Heart right ventricle (tissue), 16 donors: ENCODE results near the gene SHROOM1. TPM values are rescaled to one million over a fixed set of nuclear protein-coding genes. Genes with fewer than 3 reads are reported as not detected.
"Not testable (repeated sequence)": the region's sequence is repeated elsewhere in the genome, so short reads cannot be mapped to it uniquely, and the experiment has no call there.

Experiments
- ATAC-seq, 8 donors: fragments of 200-7000 bp; cut with Tn5 transposase; one replicate each; pipeline ENCODE4 v1.9.1; 2020; ENCODE audit warnings: mild to moderate bottlenecking in 8 of 8, moderate library complexity in 8 of 8, moderate number of reproducible peaks in 1 of 8
- DNase-seq, 2 donors: peaks; one replicate each; pipeline ENCODE4 v3.0.0-alpha.2; 2020
- H3K27ac ChIP-seq, 10 donors: fragments of 200-600 bp; sonication (generic) in 2 of 10; one replicate each; pipeline versions ENCODE4 v1.5.0 to v1.8.0; 2020 to 2022; ENCODE audit warnings: mild to moderate bottlenecking in 3 of 10
- H3K27me3 ChIP-seq, 7 donors: fragments of 200-600 bp; one replicate each; pipeline ENCODE4 v1.8.0; 2021 to 2022; ENCODE audit warnings: mild to moderate bottlenecking in 2 of 7
- H3K36me3 ChIP-seq, 9 donors: fragments of 200-600 bp; sonication (generic) in 1 of 9; one replicate each; pipeline versions ENCODE4 v1.5.0 to v1.8.0; 2020 to 2022; ENCODE audit warnings: mild to moderate bottlenecking in 2 of 9
- H3K4me1 ChIP-seq, 9 donors: fragments of 200-600 bp; sonication (generic) in 1 of 9; one replicate each; pipeline versions ENCODE4 v1.5.0 to v1.8.0; 2020 to 2022; ENCODE audit warnings: mild to moderate bottlenecking in 4 of 9
- H3K4me3 ChIP-seq, 10 donors: fragments of 200-600 bp; sonication (generic) in 2 of 10; one replicate each; pipeline versions ENCODE4 v1.5.0 to v1.8.0; 2020 to 2022; ENCODE audit warnings: mild to moderate bottlenecking in 7 of 10, moderate library complexity in 2 of 10
- H3K9me3 ChIP-seq, 11 donors: fragments of 200-600 bp in 10 of 11; sonication (generic) in 2 of 11; one replicate each; pipeline versions ENCODE4 v1.5.0 to v1.8.0; 2013 to 2022; ENCODE audit warnings: mild to moderate bottlenecking in 2 of 11, control low read depth in 1 of 11, moderate library complexity in 1 of 11
- WGBS, 2 donors: extraction: QIAGEN DNeasy Blood & Tissue Kit; methylation state at CpG; one replicate each; pipeline ENCODE4 v1.1.7; 2013; ENCODE audit warnings: inconsistent platforms in 1 of 2; 5-methylcytosine and 5-hydroxymethylcytosine counted together
- intact Hi-C, 10 donors: fragments of 100-400 bp; cut with DNase I; formaldehyde crosslinking; loops; one replicate each; pipeline versions ENCODE4 v1.11.1 to v1.14.2; 2022
- polyA plus RNA-seq, 2 donors: library from polyadenylated mRNA; stranded (reverse); fragments of 200-250 nt; gene quantifications; one replicate each; pipeline ENCODE4 v1.2.3, GENCODE V29; 2013
- total RNA-seq, 10 donors: library from RNA; stranded (reverse); fragmentation: NEBNext Ultra II Directional in 3 of 10; extraction: Animal tissue kit (Norgen Biotek cat#: 25700) in 3 of 10; gene quantifications; one replicate each; pipeline versions ENCODE4 v1.2.1 to v1.2.4, GENCODE V29; 2021 to 2023
- TF ChIP-seq, protein P1 (sequence below), 9 donors: fragments of 200-600 bp; sonication (generic) in 2 of 9; IDR thresholded peaks; one replicate each; pipeline versions ENCODE4 v1.5.0 to v1.8.0; 2021 to 2022; ENCODE audit warnings: antibody characterized with exemption in 9 of 9, mild to moderate bottlenecking in 5 of 9, moderate library complexity in 1 of 9
- donor health status: Arrhythmogenic right ventricular cardiomyopathy.
- donor health status: ischemic (EF 13 %, LVEDD 7.1; RV severe dilation, severe dysfunction).
- donor health status: healthy with polysubstance abuse.
- donor health status: DM: no; HTN: yes; CAD: no.
- donor health status: DM: no; HTN: no; CAD: no.
- donor health status: ischemic (EF 25% LVEDD 6.9; RV normal size, moderate dysfunction).
- donor health status: ischemic (EF 25% LVEDD 5.7; RV mildly dilated, moderate dysfunction).
- donor health status: healthy.
- donor health status: DM: yes; HTN: yes; CAD: no.
- donor health status: Ischemic cardiomyopathy.
- donor health status: ischemic (EF 35%, LVEDD 5.7; RV mildly dilated, moderate dysfunction).
- donor health status: nonischemic (EF 11% LVEDD 7.7; RV severe dilation, severe dysfunction).
- donor health status: DM: yes; HTN: yes; CAD: no.
- donor health status: PGD.
- donor health status: ischemic (EF 29% LVEDD 5.4; RV normal size, mild dysfunction).
- donor health status: nonischemic (EF 23%, LVEDD 6.1; RV moderate dilation, normal function).

The SHROOM1 gene
- total and polyA plus RNA-seq, 12 donors: 3.2 to 10.8 (median 4.1) TPM

DNA sequence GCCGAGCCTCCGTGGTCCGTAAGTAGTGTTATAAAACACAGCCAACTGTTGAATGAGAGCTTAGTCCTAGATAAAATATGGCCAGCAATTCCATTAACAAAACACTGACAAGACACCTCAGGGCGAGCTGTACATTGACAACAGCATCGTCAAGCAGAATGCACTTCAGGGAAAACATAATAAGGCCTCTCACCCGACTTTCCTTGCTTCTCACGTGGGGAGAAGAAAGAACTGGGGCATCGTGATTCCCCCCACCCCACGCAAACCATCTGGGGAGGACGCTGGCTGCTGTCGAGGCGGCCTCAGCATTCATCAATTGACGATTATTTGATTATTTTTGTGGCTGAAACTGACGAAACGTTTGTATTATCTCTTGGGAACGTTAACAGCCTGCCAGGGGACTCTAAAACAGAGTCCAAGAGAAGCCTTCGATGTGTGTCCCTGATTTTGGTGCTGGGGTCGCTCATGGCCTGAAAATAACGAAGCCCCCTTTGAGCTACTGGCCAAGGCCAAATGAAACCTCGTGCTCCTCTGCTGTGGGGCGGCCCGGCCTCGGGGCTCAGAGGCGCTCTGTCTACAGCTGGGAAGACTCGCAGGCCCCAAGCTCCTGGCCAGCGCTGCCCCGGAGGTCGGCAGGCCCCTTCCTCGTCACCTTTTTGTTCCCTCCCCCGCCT, 35.4 kb upstream of the SHROOM1 start:
- intact Hi-C loops: loop anchor here in 8 of 10 donors (2.0 to 5.0 kb wide), 2 partner anchors 34 to 35 kb away; partner anchors contain the start of gene SHROOM1 (in 8 of the 8)
- DNase-seq: no peak
- Histone ChIP-seq H3K27me3 (no peaks in the 10 kb centered on the region), H3K27ac (peak overlapping the region; percentile 85 to 98 (median 96)), H3K4me3 (peak overlapping the region; percentile 29 to 97 (median 84)), H3K4me1 (peaks cover 5 to 30% (median 21%) of the 10 kb centered on the region in 9 donors), H3K9me3 (no peaks in the 10 kb centered on the region), H3K36me3 (peaks cover 0 to 34% (median 10%) of the 10 kb centered on the region in 9 donors)
- TF ChIP-seq, protein P1, sequence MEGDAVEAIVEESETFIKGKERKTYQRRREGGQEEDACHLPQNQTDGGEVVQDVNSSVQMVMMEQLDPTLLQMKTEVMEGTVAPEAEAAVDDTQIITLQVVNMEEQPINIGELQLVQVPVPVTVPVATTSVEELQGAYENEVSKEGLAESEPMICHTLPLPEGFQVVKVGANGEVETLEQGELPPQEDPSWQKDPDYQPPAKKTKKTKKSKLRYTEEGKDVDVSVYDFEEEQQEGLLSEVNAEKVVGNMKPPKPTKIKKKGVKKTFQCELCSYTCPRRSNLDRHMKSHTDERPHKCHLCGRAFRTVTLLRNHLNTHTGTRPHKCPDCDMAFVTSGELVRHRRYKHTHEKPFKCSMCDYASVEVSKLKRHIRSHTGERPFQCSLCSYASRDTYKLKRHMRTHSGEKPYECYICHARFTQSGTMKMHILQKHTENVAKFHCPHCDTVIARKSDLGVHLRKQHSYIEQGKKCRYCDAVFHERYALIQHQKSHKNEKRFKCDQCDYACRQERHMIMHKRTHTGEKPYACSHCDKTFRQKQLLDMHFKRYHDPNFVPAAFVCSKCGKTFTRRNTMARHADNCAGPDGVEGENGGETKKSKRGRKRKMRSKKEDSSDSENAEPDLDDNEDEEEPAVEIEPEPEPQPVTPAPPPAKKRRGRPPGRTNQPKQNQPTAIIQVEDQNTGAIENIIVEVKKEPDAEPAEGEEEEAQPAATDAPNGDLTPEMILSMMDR (IDR thresholded peaks at IDR 0.05): no peak
- peak in 5 of 8 donors; percentile 40 to 70 (median 54) for ATAC-seq
- WGBS, 2 donors: 33 to 35% methylated on average over 30 of the region's 30 CpGs

DNA sequence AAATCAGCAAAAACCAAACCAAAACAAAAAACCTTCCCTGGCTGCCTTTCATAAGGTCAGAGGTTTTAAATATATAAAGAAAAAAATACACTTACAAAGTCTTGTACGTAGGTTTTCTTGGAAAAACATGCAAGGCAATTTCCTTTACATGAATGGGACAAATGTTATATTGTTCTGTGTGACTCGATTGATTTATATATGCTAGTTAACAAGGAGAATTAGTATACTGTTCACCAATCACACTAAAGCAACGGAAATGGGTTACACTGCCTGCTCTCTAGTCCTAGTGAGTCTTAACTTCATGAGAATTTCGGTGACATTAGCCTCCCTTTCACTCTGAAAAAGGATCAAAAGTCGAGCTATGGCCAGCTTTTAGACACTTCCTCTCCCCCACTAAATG, 30.3 kb upstream of the SHROOM1 start:
- WGBS, 2 donors: 74 to 79% methylated on average over 5 of the region's 5 CpGs
- Histone ChIP-seq H3K27me3 (no peaks in the 10 kb centered on the region), H3K4me1 (peaks cover 1 to 6% (median 3%) of the 10 kb centered on the region in 9 donors), H3K27ac (no peak overlapping the region), H3K36me3 (no peaks in the 10 kb centered on the region), H3K4me3 (no peak overlapping the region), H3K9me3 (no peaks in the 10 kb centered on the region)
- intact Hi-C loops: no loop called here
- DNase-seq: no peak
- ATAC-seq: no peak
- TF ChIP-seq, protein P1 (IDR thresholded peaks at IDR 0.05): no peak

GRCh38 chr5:132859889-132860437, 29.5 kb upstream of the SHROOM1 start:
- Histone ChIP-seq H3K27ac (no peak overlapping the region), H3K4me1 (no peaks in the 10 kb centered on the region), H3K27me3 (no peaks in the 10 kb centered on the region), H3K4me3 (no peak overlapping the region), H3K9me3 (no peaks in the 10 kb centered on the region), H3K36me3 (no peaks in the 10 kb centered on the region)
- ATAC-seq: no peak
- DNase-seq: no peak
- TF ChIP-seq, protein P1 (IDR thresholded peaks at IDR 0.05): no peak
- WGBS, 2 donors: 77 to 88% methylated on average over 2 of the region's 2 CpGs
- intact Hi-C loops: no loop called here

DNA sequence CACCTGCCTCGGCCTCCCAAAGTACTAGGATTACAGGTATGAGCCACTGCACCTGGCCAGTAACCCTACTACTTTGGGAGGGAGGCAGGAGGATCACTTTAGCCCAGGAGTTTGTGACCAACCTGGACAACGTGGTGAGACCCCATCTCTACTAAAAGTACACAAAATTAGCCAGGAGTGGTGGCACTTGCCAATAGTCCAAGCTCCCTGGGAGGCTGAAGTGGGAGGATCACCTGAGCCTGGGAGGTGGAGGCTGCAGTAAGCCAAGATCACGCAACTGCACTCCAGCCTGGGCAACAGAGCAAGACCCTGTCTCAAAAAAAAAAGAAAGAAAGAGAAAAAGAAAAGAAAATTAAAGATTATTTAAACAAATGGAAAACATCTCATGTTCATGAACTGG, 25.6 kb upstream of the SHROOM1 start:
- ATAC-seq: no peak
- Histone ChIP-seq H3K27me3 (no peaks in the 10 kb centered on the region), H3K4me3 (no peak overlapping the region), H3K36me3 (no peaks in the 10 kb centered on the region), H3K9me3 (no peaks in the 10 kb centered on the region), H3K27ac (no peak overlapping the region), H3K4me1 (peaks cover 0 to 16% (median 0%) of the 10 kb centered on the region in 9 donors)
- WGBS, 2 donors: 88 to 92% methylated on average over 3 of the region's 3 CpGs
- intact Hi-C loops: no loop called here
- TF ChIP-seq, protein P1 (IDR thresholded peaks at IDR 0.05): no peak
- no peak for DNase-seq

GRCh38 chr5:132854992-132855391, 24.5 kb upstream of the SHROOM1 start:
- 97 to 98% methylated on average over 5 of the region's 5 CpGs for WGBS, 2 donors
- H3K36me3 ChIP-seq: not testable (repeated sequence)

More at GRCh38 chr5:132854992-132855391, 24.5 kb upstream of the SHROOM1 start:
- H3K27me3 ChIP-seq, DNase-seq, intact Hi-C loops, ATAC-seq, H3K27ac ChIP-seq, H3K4me3 ChIP-seq, H3K9me3 ChIP-seq: not testable (repeated sequence)
- H3K4me1 ChIP-seq: peaks cover 0 to 16% (median 0%) of the 10 kb centered on the region in 9 donors
